Natural killer cell treated with Interleukin-12 subunit alpha and Interleukin-12 subunit beta and Interleukin-15 and Interleukin-18, amount 100 ng/mL, for 72 hours (primary cell): Measurements from ENCODE around the gene MEP1A. TPM values are rescaled to one million over a fixed set of nuclear protein-coding genes. Genes with fewer than 3 reads are reported as not detected.
"Not testable (repeated sequence)": the region's sequence is repeated elsewhere in the genome, so short reads cannot be mapped to it uniquely, and the experiment has no call there.

Experiments used
- ATAC-seq, 2 donors: fragments of 150-1000 bp; cut with Tn5 transposase in 1 of 2; sonication (Bioruptor Pico), chemical (Tn5 transposase) in 1 of 2; 2 replicates each; pipeline ENCODE4 v1.10.0; 2021
- DNase-seq: peaks from one replicate; pipeline ENCODE4 v3.0.0; 2022; ENCODE audit warnings: low spot score
- H3K27ac Mint-ChIP-seq, 2 donors: 1 replicate in 1 of 2; 2 replicates in 1 of 2; pipeline ENCODE4 v1.8.0; 2022; ENCODE audit warnings: mixed read lengths in 2 of 2, mild to moderate bottlenecking in 1 of 2, moderate library complexity in 1 of 2
- H3K27me3 Mint-ChIP-seq, 2 donors: 1 replicate in 1 of 2; 2 replicates in 1 of 2; pipeline ENCODE4 v1.8.0; 2022; ENCODE audit warnings: mixed read lengths in 2 of 2
- H3K36me3 Mint-ChIP-seq: one replicate; pipeline ENCODE4 v1.8.0; 2022; ENCODE audit warnings: mixed read lengths
- H3K4me1 Mint-ChIP-seq, 2 donors: 1 replicate in 1 of 2; 2 replicates in 1 of 2; pipeline ENCODE4 v1.8.0; 2022; ENCODE audit warnings: low read depth in 2 of 2, mixed read lengths in 2 of 2, mild to moderate bottlenecking in 1 of 2
- H3K4me3 Mint-ChIP-seq: one replicate; pipeline ENCODE4 v1.8.0; 2022; ENCODE audit warnings: mixed read lengths
- H3K9me3 Mint-ChIP-seq: 2 replicates; pipeline ENCODE4 v1.8.0; 2022; ENCODE audit warnings: mixed read lengths
- total RNA-seq, 2 donors: library from RNA; stranded (reverse); gene quantifications; one replicate each; pipeline ENCODE4 v1.2.3, GENCODE V29; 2022

The MEP1A gene
- total RNA-seq, 2 donors from 2014 or later: not detected

DNA sequence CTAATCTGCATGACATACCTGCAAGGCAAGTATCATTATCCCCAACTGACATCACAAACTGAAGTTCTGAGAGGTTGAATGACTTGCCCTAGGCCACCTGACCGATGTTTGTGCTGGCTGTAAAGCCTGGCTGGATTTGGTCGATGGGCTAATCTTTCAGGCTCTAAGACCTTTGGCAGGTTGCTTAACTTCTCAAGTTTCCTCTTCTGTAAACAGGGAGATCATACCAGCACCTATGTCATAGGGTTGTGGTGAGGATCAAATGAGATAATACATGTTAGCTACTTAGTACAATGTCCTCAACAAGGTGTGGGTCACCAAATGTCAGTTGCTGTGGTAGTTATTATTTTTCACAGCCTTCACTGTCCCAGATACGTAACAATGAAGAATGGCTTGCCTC, 32.3 kb upstream of the MEP1A start:
- Mint-ChIP-seq H3K27ac (no peak overlapping the region), H3K36me3 (peaks cover 4% of the 10 kb centered on the region), H3K27me3 (peaks cover 2 to 27% of the 10 kb centered on the region in 2 donors), H3K4me3 (no peak overlapping the region), H3K9me3 (peaks cover 5% of the 10 kb centered on the region), H3K4me1 (no peaks in the 10 kb centered on the region)
- no peak for ATAC-seq
- DNase-seq: no peak

DNA sequence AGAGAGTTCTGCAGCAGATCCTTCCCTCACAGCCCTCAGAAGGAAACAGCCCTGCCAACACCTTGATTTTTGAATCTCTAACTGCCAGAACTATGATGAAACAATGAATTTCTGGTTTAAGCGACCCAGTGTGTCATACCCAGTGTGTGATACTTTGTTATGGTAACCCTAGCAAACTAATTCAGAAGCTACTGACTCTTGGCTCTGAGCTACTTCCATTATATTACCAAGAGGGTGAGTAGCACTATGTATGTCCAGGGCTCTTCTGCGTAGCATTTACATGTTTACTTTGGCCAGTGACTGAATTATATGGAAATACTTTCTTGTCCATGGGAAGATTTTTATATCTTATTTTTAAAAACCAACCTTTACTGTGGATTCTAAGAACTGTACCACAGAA, 29.7 kb upstream of the MEP1A start:
- H3K27me3 Mint-ChIP-seq: peaks cover 2 to 27% of the 10 kb centered on the region in 2 donors
- H3K27ac Mint-ChIP-seq: no peak overlapping the region
- no peak for ATAC-seq

DNA sequence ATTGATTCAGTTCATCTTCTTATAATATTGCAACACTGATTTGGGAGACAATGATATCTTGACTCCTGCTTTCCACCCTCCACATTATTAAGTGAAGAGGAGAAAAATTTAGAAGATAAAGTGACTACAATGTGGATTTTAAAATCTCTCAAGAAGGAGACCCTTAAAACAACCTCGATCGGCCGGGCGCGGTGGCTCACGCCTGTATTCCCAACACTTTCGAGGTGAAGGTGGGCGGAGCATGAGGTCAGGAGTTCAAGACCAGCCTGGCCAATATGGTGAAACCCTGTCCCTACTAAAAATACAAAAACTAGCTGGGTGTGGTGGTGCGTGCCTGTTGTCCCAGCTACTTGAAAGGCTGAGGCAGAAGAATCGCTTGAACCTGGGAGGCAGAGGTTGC, 28.9 kb upstream of the MEP1A start:
- H3K4me3 Mint-ChIP-seq, H3K4me1 Mint-ChIP-seq, H3K27ac Mint-ChIP-seq, ATAC-seq, H3K9me3 Mint-ChIP-seq, DNase-seq, H3K36me3 Mint-ChIP-seq: not testable (repeated sequence)
- H3K27me3 Mint-ChIP-seq: peaks cover 2 to 27% of the 10 kb centered on the region in 2 donors

More for the DNA sequence above, 29.7 kb upstream of the MEP1A start:
- Mint-ChIP-seq H3K4me3 (no peak overlapping the region), H3K9me3 (peaks cover 5% of the 10 kb centered on the region), H3K4me1 (no peaks in the 10 kb centered on the region), H3K36me3 (peaks cover 4% of the 10 kb centered on the region)
- no peak for DNase-seq

DNA sequence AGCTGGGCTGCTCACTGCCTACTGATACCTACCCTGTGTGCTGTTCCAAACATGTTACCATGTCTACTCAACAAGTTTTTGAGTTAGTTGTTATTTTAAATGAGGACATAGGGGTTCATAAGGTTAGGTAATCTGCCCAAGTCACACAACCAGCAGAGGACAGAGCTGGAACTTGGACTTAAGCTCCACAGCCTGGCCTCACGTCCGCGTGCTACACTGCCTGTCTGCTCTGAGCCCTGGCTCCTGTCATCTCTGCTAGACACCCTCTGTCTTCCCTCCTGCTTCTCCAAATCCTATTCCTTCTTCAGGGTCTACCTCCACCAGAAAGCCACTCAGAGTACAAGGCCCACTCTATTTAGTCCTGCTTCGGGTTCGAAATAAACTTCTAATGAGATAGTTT, 28.2 kb upstream of the MEP1A start:
- Mint-ChIP-seq H3K36me3 (peaks cover 4% of the 10 kb centered on the region), H3K4me3 (no peak overlapping the region), H3K9me3 (peaks cover 5% of the 10 kb centered on the region), H3K27me3 (peaks cover 2 to 22% of the 10 kb centered on the region in 2 donors), H3K4me1 (no peaks in the 10 kb centered on the region), H3K27ac (no peak overlapping the region)
- DNase-seq (no peak), ATAC-seq (no peak)

DNA sequence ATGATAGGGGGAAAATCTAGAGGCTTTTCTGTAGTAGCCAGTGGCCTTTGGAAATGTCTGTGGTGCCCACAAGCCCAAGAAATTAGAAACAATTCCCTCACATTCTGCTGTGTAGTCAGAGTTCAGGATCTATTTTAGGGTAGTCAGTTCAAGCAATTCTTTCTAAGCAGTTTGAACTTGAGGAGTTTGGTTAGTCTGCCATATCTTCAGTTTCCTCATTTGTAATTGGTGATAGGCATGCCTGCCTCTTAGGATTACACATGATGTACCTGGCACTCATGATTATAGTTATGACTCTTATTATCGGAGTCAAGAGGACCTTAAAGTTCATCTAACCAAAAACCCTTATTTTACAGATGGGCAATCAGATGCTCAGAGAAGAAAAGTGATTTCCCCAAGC, 21.2 kb upstream of the MEP1A start:
- DNase-seq: no peak
- no peak for ATAC-seq
- no peak overlapping the region for H3K27ac Mint-ChIP-seq
- H3K4me1 Mint-ChIP-seq: no peaks in the 10 kb centered on the region
- no peaks in the 10 kb centered on the region for H3K9me3 Mint-ChIP-seq
- no peaks in the 10 kb centered on the region for H3K36me3 Mint-ChIP-seq
- peaks cover 4 to 5% of the 10 kb centered on the region in 2 donors for H3K27me3 Mint-ChIP-seq
- H3K4me3 Mint-ChIP-seq: no peak overlapping the region

DNA sequence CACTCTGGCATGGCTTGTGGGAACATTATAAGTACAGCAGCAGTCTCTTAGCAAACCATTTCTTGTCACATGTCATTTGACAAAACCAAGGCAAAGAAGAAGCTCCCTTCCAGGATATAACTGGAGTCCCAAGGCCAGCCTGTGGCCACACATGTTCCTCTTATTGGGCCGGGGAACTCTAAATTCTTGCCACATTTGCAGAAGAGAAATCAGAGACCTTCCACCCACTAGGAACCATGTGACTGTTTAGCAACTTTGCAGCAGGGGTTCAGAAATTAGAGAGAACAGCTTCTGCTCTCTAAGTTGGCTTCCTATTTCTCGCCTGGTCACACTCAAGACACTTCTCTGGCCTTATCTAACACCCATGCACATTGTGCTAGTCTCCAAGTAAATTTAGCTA, 20.4 kb upstream of the MEP1A start:
- DNase-seq (no peak), ATAC-seq (no peak)
- no peaks in the 10 kb centered on the region for H3K36me3 Mint-ChIP-seq
- H3K4me3 Mint-ChIP-seq: no peak overlapping the region
- no peak overlapping the region for H3K27ac Mint-ChIP-seq
- no peaks in the 10 kb centered on the region for H3K4me1 Mint-ChIP-seq
- no peaks in the 10 kb centered on the region for H3K9me3 Mint-ChIP-seq
- peaks cover 4 to 5% of the 10 kb centered on the region in 2 donors for H3K27me3 Mint-ChIP-seq

DNA sequence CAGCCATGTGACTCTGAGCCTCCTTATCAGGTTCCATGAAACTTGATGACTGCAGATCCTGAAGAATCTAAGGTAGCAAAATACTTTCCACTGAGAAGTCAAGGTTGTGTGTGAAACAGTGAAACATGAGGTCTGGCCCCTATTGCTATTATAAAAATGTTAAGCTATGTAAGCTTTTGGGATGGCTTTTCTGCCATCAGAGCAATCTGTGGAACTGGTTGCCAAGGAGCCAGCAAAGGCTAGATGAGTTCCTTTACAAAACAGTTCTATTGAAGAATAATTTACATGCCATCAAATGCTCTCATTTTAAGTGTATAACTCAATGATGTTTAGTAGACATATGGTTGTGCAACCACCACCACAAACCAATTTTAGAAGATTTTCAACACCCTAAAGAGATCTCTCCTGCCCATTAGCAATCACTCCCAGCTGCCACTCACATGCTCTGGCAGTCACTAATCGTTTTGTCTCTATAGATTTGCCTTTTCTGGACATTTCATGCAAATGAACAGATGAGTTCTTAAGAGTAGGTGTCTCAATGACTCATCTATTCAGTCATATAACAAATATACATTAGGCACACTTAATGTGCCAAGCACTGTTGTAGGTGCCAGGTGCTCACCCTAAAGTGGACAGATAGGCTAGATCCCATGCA, 19.9 kb upstream of the MEP1A start:
- Mint-ChIP-seq H3K9me3 (no peaks in the 10 kb centered on the region), H3K27ac (no peak overlapping the region), H3K36me3 (no peaks in the 10 kb centered on the region), H3K27me3 (peaks cover 4 to 5% of the 10 kb centered on the region in 2 donors), H3K4me3 (no peak overlapping the region), H3K4me1 (no peaks in the 10 kb centered on the region)
- DNase-seq (no peak), ATAC-seq (no peak)

DNA sequence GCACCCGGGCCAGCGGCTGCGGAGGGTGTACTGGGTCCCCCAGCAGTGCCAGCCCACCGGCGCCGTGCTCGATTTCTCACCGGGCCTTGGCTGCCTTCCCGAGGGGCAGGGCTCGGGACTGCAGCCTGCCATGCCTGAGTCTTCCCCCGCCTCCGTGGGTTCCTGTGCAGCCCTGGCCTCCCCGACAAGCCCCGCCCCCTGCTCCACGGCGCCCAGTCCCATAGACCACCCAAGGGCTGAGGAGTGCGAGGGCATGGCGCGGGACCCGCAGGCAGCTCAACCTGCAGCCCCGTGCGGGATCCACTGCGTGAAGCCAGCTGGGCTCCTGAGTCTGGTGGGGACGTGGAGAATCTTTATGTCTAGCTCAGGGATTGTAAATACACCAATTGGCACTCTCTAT, 18.5 kb upstream of the MEP1A start:
- not testable (repeated sequence) for H3K9me3 Mint-ChIP-seq, H3K4me1 Mint-ChIP-seq, H3K36me3 Mint-ChIP-seq, H3K27ac Mint-ChIP-seq, H3K4me3 Mint-ChIP-seq, ATAC-seq, DNase-seq, H3K27me3 Mint-ChIP-seq

DNA sequence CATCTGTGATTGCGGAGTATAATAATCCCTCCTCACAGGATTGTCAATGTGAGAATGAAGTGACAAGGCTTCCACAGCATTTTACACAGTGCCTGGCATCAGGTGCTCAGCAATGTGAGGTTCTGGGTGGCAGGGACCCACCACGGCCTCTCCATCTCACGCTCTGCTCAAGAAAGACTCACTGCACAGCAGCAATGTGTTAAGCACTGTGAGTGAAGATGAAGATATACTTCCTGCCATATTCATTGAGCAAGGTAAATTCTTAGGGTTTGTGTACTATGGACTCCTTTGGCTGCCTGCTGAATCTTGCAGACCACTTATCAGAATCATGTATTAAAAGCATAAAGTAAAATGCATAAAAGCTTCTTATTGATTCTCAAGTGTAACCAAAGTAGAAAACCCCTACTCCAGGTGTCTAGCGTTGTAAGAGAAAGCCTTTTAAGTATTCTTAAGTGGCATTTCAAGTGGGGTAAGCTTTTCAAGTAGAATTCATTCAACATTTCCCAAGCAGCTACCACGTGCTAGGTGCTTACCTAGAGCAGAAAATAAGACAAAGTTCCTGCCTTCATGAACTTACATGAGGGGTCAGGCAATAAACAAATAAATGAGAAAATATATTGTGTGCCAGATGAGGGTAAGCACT, 17.0 kb upstream of the MEP1A start:
- no peak overlapping the region for H3K4me3 Mint-ChIP-seq
- no peak overlapping the region for H3K27ac Mint-ChIP-seq
- no peaks in the 10 kb centered on the region for H3K4me1 Mint-ChIP-seq
- no peak for ATAC-seq
- no peaks in the 10 kb centered on the region for H3K36me3 Mint-ChIP-seq
- peaks cover 8 to 14% of the 10 kb centered on the region in 2 donors for H3K27me3 Mint-ChIP-seq
- no peak for DNase-seq
- no peaks in the 10 kb centered on the region for H3K9me3 Mint-ChIP-seq

DNA sequence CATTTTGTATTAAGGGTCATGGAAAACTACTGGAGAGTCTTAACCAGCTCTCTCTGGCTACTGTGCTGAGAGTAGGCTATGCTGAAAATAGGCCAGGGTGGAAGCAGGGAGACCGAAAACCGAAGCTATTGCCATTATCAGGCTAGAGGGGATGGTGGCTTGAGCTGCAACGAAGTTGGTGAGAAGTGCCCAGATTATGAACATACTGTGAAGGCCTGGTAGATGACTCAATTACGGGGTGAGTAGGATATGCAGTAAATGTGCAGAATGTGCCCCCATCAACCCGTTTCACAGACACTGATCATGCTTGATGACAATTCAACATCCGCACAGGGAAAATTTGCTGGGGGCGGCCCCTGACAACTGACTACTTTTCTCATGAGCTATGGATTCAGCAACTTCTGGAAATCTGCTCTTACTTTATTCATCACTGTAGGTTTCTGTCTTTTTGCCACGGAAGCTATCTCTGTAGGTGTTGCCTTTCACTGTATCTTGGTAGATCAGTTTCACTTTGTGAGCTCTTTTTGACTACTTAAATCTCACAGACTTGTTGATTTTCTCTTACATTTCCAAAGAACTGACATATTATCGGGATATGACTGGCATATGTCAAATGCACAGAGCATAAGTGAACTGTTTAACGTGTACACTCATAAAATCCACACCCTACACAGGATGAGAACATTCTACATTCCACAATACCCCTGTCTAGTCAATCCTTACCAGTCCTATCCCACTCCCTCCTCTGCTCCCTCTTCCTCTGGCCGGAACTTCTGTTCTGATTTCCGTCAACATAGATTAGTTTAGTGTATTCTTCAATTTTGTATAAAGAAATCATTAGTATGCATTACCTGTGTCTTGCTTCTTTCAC, 15.5 kb upstream of the MEP1A start:
- no peaks in the 10 kb centered on the region for H3K36me3 Mint-ChIP-seq
- peaks cover 11 to 14% of the 10 kb centered on the region in 2 donors for H3K27me3 Mint-ChIP-seq
- ATAC-seq (no peak), DNase-seq (no peak)
- no peak overlapping the region for H3K4me3 Mint-ChIP-seq
- H3K27ac Mint-ChIP-seq: no peak overlapping the region
- no peaks in the 10 kb centered on the region for H3K4me1 Mint-ChIP-seq
- no peaks in the 10 kb centered on the region for H3K9me3 Mint-ChIP-seq

DNA sequence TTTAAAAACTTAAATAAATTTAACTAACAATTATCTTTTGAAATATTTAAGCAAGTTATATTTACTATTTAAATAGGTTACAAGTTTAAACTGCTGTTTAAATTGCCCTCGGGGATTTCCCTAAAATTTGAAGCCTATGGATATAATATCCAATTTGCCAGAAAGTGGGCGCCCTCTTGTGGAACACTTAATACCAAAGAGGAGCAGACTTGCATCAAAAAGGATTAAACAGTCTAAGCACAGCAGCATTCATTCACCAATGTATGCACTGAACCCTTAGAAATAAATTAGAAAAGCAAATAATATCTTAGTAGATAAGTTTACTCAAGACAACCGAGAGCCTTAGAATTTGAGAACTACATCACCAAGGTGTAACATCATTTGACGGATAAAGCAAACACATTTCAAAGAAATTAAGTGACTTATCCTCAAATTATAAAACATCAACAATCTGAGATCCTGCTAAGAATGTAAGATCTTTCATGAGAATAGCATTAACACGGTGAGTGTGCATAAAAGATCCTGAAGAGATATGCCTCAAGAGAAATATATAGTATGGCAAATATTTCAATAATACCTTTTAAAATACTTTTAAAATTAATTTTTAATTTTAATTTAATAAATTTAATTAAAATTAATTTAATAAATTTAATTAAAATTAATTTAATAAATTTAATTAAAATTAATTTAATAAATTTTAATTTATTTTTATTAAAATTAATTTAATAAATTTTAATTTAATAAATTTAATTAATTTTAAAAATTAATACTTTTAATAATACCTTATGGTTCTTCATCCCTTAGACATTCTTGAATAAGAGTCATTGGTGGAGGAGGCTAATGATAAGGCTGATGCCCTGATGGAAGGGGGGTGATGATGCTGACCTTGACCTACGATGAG, 11.5 kb upstream of the MEP1A start:
- Mint-ChIP-seq H3K27me3 (peaks cover 9% of the 10 kb centered on the region in 2 donors), H3K9me3 (no peaks in the 10 kb centered on the region), H3K4me1 (no peaks in the 10 kb centered on the region), H3K36me3 (no peaks in the 10 kb centered on the region), H3K27ac (no peak overlapping the region), H3K4me3 (no peak overlapping the region)
- ATAC-seq (no peak), DNase-seq (no peak)

DNA sequence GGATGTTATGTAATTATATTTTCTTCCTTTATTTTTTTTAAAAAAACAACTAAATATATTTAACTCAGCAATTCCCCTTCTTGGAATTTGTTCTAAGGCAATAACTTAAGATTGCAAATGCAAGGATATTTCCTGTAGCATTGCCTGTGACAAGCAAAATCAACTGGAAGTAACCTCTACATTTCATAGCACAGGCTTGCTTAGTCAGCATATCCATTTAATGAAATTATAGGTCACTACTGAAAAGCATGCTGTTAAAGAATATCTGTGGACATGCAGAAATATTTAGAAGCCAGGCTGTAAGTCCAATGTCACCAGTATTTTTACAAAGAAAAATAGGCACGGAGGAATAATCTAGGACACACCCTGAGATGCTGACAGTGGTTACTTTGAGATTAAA, 8.7 kb upstream of the MEP1A start:
- Mint-ChIP-seq H3K9me3 (no peaks in the 10 kb centered on the region), H3K27ac (no peak overlapping the region), H3K4me3 (no peak overlapping the region), H3K27me3 (peaks cover 12 to 15% of the 10 kb centered on the region in 2 donors), H3K4me1 (no peaks in the 10 kb centered on the region), H3K36me3 (no peaks in the 10 kb centered on the region)
- no peak for DNase-seq
- ATAC-seq: no peak

DNA sequence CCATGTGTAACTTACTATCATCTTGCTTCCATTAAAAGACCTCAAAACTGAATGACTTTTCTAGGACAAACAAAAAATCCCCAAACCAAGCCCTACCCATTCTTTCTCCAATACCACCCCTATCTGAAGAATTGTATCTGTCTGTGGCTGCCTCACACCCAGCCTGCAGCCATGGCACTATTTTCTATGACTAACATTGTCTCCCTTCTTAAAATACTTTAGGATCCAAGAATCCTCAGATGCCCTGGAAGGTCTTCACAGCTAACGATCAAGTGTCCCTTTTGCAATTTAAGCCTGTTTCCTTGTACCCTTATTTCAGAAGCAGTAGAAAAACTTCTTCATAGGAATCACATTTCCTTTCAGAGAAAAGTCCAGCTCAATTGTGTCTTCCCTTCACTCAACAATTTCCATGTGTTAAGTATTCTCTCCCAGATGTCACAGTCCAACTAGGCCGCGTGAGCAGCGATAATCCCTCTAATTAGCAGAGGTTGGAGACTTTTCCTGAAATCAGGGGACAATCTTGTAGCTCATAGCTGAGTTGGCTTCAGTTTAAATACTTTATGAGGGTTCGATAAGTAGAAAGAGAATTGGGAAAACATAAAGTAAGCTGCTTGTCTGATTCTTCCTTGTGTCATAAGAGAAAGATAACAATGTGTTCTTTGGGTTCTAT, 5.2 kb upstream of the MEP1A start:
- no peaks in the 10 kb centered on the region for H3K36me3 Mint-ChIP-seq
- H3K27me3 Mint-ChIP-seq: peaks cover 5 to 11% of the 10 kb centered on the region in 2 donors
- no peaks in the 10 kb centered on the region for H3K4me1 Mint-ChIP-seq
- H3K9me3 Mint-ChIP-seq: no peaks in the 10 kb centered on the region
- H3K27ac Mint-ChIP-seq: no peak overlapping the region
- H3K4me3 Mint-ChIP-seq: no peak overlapping the region
- no peak for ATAC-seq
- DNase-seq: no peak
